Measurements from ENCODE around the gene MSRB3. TPM values are rescaled to one million over a fixed set of nuclear protein-coding genes. Genes with fewer than 3 reads are reported as not detected.

The MSRB3 gene
- total and polyA plus RNA-seq, 2 of the 8 experiments (the other 6 are each of a cell fraction or from before 2014, with no cell fraction given) = 0.32 to 1.2 TPM

DNA sequence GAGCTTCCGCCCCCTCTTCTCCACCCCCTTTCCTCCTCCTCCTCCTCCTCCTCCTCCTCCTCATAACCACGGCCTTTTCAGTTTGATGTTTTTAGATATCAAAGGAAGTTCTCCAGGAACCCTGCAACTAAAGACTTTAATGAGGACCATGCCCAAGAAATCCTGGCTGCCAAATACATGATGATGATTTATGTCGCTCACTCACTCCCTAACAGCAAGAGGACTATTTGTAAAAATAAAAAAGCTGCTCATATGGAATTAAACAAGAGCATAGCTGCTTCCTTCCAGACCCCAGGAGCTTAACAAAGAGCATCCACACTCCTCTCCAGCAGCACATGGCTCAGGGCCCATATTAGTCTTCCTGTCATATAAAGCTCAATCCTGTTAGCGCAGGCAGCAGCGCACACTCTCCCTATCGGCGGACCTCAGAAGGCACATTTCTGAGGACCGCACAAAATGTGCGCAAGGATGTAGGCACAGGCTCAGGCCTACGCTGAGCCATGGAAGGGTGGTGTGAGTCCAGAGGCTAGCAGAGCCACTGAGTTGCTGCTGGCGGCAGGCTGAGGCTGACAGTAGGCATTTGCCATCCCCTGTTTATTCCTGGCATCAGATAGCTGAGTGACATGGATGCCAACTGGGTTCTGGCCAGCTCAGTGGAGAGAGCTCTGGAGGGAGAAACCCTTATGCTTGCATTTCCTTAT, 232.8 kb downstream of the MSRB3 start:
- no peak overlapping the region for H3K56ac ChIP-seq (replicated peaks; ENCODE audit: insufficient read length, low read depth, low read length)
- peaks cover 0 to 5% (median 0%) of the 10 kb centered on the region in 4 experiments; a peak in 2 of 7 replicates for H3K27me3 ChIP-seq (replicated peaks in 1 of 4; ENCODE audit: control insufficient read depth in 3 of 4, extremely low read depth in 1 of 4, insufficient read depth in 3 of 4, low read length in 3 of 4)
- H2AFZ ChIP-seq (ENCODE audit: low read length) = no peak overlapping the region
- H3K27ac ChIP-seq (ENCODE audit: low read depth, low read length) = no peak overlapping the region
- H3K4me3 ChIP-seq (ENCODE audit: extremely low read depth in 1 of 4, insufficient read depth in 2 of 4, low read depth in 3 of 4, low read length in 4 of 4) = peak overlapping the region in 1 of 4 experiments; percentile 41; a peak in 2 of 8 replicates
- H2BK20ac ChIP-seq (ENCODE audit: low read length) = no peak overlapping the region; the same call in 1 of the 2 replicates
- H2AK5ac ChIP-seq (ENCODE audit: low read depth, low read length) = no peak overlapping the region
- POLR2A ChIA-PET (ENCODE audit: partially characterized antibody) = interaction anchor here (0.6 to 0.7 kb wide), 2 partner anchors 15 to 143 kb away, joined by 3 read pairs; no protein-coding TSS in a partner anchor
- H3K4me2 ChIP-seq (ENCODE audit: insufficient read depth in 1 of 2, low read depth in 2 of 2, low read length in 2 of 2) = peak overlapping the region in 1 of 2 experiments; percentile 48; a peak in 2 of 4 replicates
- H4K5ac ChIP-seq (ENCODE audit: insufficient read length, low read depth, low read length) = no peak overlapping the region
- H3K14ac ChIP-seq (ENCODE audit: insufficient read length) = no peak overlapping the region
- FAIRE-seq (no peak), DNase-seq (ENCODE audit: low read depth in 1 of 2, low spot score in 2 of 2) (no peak)
- H3K4ac ChIP-seq (replicated peaks; ENCODE audit: insufficient read length, low read depth, low read length) = peak overlapping the region; percentile 34
- peaks cover 2 to 9% (median 7%) of the 10 kb centered on the region in 4 experiments; a peak in 6 of 7 replicates for H3K4me1 ChIP-seq (replicated peaks in 1 of 4; ENCODE audit: control insufficient read depth in 3 of 4, insufficient read depth in 4 of 4, low read length in 3 of 4)
- 90% methylated on average over 10 of the region's 11 CpGs; no CpG with 5 or more reads in 1 of the 2 experiments for WGBS, 2 experiments (ENCODE audit: extremely low coverage in 1 of 2, insufficient coverage in 1 of 2, insufficient read length in 1 of 2, insufficient replicate concordance in 2 of 2, low coverage in 1 of 2, low lambda C conversion rate in 2 of 2, missing lambda C conversion rate in 1 of 2)
- no peak overlapping the region for H3K18ac ChIP-seq (ENCODE audit: extremely low read depth, low read length)
- no peaks in the 10 kb centered on the region for H3K9me3 ChIP-seq (ENCODE audit: insufficient read depth in 2 of 2, low read depth in 1 of 2, low read length in 1 of 2)
- TF ChIP-seq TAF1 (IDR thresholded peaks at IDR 0.05; ENCODE audit: low read depth, low read length) (0 out of 2 replicates have a peak, but pooled peaks have one; percentile 2), POLR2AphosphoS5 (IDR thresholded peaks at IDR 0.05; ENCODE audit: low read depth, low read length) (no peak), SAP30 (IDR thresholded peaks at IDR 0.05; ENCODE audit: insufficient read depth, insufficient replicate concordance, low read length) (no peak)
- 0 out of 2 replicates have a peak overlapping the region, but pooled peaks have one; percentile 64 for H2BK5ac ChIP-seq (ENCODE audit: low read depth, low read length)
- CTCF ChIA-PET (ENCODE audit: partially characterized antibody) = interaction anchor here (0.5 to 1.4 kb wide), 8 partner anchors 9 to 278 kb away, joined by 3 to 4 read pairs (median 4); no protein-coding TSS in a partner anchor
- H3K23me2 ChIP-seq (ENCODE audit: low read depth, low read length) = no peaks in the 10 kb centered on the region
- H3K79me2 ChIP-seq (ENCODE audit: control insufficient read depth in 1 of 2, insufficient read depth in 2 of 2, low read length in 2 of 2) = no peaks in the 10 kb centered on the region
- peak overlapping the region; percentile 66; the same call in 1 of the 2 replicates for H2BK15ac ChIP-seq (ENCODE audit: low read length)
- no peaks in the 10 kb centered on the region for H4K20me1 ChIP-seq (replicated peaks in 1 of 2; ENCODE audit: control insufficient read depth in 1 of 2, insufficient read depth in 2 of 2, low read length in 2 of 2)
- H4K91ac ChIP-seq (replicated peaks; ENCODE audit: insufficient read length, low read length) = peak overlapping the region; percentile 68
- no peaks in the 10 kb centered on the region for H3K79me1 ChIP-seq (ENCODE audit: low read depth, low read length)
- H3K36me3 ChIP-seq (ENCODE audit: control insufficient read depth in 2 of 4, insufficient read depth in 4 of 4, low read length in 3 of 4) = no peaks in the 10 kb centered on the region
- H2BK12ac ChIP-seq (ENCODE audit: low read depth, low read length) = peak overlapping the region; percentile 60; the same call in 1 of the 2 replicates
- H2BK120ac ChIP-seq (replicated peaks; ENCODE audit: low read depth, low read length) = peak overlapping the region; percentile 56
- H4K8ac ChIP-seq (ENCODE audit: extremely low read depth, insufficient read depth, low read length) = no peak overlapping the region; the same call in 1 of the 2 replicates
- no peak overlapping the region for H3K9ac ChIP-seq (replicated peaks in 1 of 4; ENCODE audit: extremely low read depth in 1 of 4, low read depth in 3 of 4, low read length in 3 of 4)
- H3K23ac ChIP-seq (ENCODE audit: insufficient read length) = no peak overlapping the region
